ENCODE measurements around the gene SERPINC1.
"Not testable (repeated sequence)": the region's sequence is repeated elsewhere in the genome, so short reads cannot be mapped to it uniquely, and the experiment has no call there.

SERPINC1 gene

DNA sequence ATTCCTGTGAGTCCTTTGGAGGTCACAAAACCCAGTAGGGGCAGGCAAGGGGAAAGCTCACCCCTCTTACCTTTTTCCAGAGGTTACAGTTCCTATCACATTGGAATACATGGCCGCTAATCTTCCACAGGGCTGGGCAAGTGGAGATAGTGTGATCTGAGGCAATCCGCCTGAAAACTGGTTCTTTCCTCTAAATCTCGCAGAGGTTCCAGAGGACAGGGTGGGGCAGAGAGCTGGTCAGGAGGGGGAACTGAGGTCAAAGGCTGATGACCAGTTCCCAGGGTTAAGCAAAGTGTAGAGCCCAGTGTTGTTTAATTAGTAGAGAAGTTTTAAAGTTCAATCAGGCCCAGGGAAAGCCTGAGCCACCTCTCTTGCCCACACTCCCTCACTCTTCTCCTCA is at the start of gene SERPINC1:
Gene SERPINC1, minus strand, starts transcription at position 179 of the 400 bp plus-strand sequence. Its CDS starts 68 bp downstream, at position 111.
- peak; percentile 38 for DNase-seq (ENCODE audit: low spot score)

DNA sequence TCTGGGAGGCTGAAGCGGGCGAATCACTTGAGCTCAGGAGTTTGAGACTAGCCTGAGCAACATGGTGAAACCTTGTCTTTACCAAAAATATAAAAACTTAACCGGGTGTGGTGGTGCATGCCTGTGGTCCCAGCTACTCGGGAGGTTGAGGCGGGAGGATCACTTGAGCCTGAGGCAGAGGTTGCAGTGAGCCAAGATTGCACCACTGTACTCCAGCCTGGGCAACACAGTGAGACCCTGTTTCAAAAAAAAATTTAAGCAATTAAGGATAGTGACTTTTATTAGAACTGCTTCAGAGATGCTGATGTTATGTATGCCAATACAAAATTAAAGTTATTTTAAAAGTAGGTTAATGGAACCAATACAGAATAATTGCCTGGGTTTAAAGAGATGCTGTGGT is 48.8 kb upstream of the SERPINC1 start:
- DNase-seq (ENCODE audit: low spot score): not testable (repeated sequence)

DNA sequence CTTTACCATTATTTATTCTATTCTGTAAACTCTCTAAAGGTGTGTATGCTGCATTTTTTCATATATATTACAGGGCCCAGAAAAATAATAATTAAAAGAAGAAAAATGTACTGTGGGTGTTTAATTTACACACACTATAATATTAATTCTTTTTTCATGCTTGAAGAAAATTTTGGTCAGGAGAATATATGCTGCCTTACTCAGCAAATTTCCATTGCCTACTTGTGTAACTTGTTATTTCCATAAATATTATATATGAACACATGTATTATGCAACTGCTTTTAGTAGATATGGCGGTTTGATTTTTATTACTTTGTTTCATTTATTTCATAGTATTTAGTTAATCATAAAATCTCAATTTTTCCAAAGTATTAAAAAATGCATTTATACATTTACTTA is 46.4 kb upstream of the SERPINC1 start:
- no peak for DNase-seq (ENCODE audit: low spot score)

DNA sequence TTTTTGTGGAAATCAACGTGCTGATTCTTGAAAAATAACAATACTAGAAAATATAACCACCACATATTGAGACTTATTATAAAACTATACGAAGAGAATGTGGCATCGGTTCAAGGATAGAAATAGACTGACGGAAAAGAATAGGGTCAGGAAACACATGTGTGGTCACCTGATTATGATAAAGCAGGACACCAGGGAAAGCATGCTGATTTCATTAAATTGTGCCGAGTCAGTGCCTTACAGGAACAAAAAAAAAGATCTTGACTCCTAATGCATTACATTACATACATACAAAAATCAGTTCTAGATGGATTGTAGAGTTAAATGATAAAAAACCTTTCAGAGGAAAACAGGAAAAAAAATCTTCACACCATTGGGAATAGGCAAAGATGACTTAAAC is 43.5 kb upstream of the SERPINC1 start:
- DNase-seq (ENCODE audit: low spot score): no peak

DNA sequence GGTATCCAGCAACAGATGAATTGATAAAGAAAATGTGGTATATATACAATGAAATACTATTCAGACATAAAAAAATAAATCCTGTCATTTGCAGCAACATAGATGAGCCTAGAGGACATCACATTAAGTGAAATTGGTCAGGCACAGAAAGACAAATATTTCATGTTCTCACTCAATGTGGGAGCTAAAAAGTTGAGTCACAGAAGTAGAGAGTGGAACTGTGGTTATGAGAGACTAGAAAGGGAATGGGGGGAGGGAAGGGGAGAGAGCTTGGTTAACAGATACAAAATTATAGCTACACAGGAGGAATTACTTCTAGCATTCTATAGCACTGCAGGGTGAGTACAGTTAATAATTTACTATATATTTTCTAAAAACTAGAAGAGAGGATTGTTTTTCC is 37.1 kb upstream of the SERPINC1 start:
- DNase-seq (ENCODE audit: low spot score): no peak

DNA sequence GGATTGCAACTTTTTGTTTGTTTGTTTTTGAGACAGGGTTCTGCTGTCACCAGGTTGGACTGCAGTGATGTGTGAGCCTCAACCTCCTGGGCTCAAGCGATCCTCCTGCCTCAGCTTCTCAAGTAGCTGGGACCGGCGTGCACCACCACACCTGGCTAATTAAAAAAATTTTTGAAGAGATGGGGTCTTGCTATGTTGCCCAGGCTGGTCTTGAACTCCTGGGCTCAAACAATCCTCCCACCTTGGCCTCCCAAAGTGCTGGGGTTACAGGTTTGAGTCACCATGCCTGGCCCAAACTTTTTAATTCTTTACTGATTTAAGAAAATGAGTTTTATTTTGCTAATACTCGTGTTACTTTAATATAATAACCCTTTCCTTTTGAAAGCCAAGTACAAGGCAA is 31.5 kb upstream of the SERPINC1 start:
- no peak for DNase-seq (ENCODE audit: low spot score)

DNA sequence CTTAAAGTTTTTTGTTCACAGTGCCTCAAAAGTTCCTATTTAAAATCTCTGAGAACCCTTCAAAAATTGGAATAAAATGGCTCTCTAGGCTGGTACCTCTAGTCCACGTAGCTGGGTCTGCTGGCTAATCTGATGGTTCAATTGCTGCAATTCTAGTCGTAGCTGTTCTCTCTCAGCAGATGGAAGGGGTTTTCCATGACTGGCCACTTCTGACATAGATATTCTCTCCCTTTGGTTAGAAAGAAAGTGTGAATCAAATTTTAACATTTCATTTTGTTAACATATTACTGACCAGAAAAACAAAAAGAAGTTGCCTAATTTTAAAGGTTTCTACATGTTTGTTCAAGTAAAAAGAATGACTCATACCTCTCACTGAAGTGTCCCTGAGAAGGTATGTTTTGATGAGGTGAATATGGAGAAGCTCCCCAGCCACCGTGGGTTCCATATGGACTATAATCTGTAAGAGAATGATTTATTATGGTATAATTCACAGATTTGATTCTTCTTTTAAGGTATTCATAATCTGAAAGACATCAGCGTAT is 29.3 kb upstream of the SERPINC1 start:
- no peak for DNase-seq (ENCODE audit: low spot score)

DNA sequence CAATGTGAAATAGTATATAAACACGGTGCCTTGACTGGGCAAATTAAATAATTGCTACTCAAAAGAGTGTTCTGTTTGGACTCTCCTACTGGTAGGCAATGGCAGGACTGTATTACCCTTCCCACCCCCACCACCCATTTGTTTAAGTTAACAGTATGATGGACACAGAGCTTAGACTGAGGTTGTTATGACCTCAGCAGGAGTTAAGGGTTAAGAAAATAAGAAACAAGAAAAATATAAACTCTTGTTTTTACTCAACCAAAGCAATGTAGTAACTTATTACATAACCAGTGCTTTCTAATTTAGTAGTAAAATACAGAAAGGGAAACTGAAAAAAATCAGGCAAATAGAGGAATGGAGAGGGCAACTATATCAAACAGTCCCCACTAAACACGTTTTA is 19.9 kb upstream of the SERPINC1 start:
- no peak for DNase-seq (ENCODE audit: low spot score)

DNA sequence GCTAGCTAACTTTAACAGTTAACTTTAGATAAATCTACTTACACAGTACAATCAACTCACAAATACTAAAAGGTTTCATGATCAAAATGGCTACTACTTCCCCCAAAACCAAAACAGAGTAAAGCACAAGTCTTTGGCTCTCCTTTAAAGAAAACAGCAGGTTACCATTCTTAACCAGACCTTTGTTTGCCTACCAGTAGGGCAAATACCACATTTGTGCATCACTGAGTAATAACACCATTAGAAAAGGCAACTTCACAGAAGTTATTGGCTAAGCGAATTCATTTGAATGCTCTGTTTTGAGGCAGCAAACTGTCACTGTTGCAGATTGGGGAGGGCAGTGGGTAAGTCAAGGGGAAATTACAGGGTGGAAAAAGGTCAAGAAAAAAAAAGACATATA is 17.3 kb upstream of the SERPINC1 start:
- DNase-seq (ENCODE audit: low spot score): no peak

DNA sequence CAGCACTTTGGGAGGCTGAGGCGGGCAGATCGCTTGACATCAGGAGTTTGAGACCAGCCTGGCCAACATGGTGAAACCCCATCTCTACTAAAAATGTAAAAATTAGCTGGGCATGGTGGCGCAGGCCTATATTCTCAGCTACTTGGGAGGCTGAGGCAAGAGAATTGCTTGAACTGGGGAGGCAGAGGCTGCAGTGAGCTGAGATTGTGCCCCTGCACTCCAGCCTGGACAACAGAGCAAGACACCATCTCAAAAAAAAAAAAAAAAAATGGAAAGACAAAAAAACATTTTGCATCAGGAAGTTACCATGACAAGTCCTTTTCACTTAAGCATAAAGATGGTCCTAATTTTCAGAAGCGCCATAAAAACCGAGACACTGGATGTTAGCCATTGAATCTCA is 13.4 kb upstream of the SERPINC1 start:
- not testable (repeated sequence) for DNase-seq (ENCODE audit: low spot score)

DNA sequence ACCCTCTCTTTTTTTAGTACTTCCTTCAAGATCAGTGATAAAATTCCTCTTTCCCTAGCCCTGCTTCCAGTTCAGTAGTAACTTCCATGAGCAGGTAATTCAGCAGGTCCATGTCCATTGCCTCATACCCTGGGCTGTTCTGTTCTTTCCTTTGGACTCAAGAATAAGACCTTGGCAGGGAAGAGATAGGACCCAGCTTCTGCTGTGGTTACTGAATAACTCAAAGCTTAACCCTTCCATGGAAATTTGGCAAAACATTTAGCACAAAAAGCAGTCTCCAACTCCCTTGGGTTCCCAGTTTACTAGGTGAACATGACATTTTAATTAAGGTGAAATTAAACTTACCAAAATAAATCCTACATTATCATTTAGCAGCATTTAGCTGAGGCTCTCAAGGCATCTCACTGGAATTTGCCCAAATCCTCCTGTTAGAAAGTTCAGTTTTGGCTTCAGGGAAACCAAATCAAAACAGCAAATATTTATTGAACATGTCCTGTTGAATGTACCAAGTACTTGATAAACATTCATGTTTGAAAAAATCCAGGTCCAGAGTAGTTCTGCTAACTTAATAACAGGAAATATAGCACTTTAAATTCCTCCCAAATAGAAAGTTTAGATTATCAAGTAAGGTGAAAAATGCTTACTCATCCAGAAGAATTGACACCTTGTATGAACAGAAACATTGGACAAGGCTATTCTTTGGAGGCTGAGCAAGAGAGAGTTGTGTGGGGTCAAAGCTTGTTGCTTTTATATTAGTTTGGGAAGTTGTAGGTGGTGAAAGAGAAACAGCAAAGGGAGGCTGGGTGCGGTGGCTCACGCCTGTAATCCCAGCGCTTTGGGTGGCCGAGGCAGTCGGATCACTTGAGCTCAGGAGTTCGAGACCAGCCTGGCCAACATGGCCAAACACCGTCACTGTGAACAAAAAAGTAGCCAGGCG is 8.4 kb upstream of the SERPINC1 start:
- no peak for DNase-seq (ENCODE audit: low spot score)

DNA sequence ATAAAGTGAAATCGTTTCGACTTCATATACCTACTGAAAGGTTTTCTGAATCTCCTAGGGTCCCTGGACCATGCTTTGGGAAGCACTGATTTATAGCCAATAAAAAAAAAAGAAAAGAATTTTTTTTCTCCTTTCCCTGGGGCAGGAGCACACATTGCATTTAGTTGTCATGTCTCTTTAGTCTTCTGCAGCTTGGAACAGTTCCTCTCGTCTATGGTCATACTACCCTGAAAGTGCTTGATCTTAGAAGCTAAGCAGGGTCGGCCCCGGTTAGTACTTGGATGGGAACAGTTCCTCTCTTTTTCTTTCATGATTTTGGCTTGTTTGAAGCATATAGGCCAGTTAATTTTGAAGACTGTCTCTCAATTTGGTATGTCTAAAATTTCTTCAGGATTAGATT is 3.7 kb upstream of the SERPINC1 start:
- DNase-seq (ENCODE audit: low spot score): no peak

DNA sequence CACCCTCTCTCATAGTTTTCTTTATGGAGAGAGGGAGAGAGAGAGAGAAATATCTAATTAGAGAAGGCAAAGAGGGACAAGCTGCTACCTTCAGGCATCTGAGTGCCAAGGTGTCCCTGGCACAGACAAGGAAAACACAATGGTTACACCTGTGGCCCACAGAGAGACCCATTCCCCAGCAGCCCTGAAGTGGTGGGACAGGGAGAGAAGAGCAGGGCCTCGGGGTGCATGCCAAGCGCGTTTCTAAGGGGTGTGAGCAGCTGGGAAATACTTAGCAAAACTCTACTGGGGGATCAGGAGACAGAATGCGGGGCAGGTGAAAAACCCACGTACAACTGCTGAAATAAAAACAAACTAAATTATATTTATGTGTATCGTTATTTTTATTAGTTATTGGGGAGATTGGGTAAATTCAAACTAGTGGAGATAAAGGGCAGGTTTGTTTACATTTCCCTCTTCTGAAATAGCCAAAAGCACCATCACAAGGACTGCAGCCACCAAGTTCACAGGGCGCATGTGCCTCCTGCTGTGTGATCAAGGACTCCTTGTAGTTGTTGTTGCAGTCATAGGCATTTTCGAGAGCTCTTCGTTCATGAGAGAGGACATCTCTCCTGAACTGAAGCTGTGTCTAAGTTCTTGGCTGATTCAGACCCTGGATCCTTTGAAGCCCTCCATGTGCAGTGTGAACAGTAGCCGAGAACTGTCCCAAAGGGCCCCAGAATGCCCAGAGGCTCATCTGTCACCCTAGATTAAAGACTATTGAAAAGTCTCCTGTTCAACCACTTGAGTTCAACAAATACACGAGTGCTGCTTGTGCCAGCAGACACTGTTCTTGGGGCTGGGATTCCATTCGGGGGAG is 737 bp upstream of the SERPINC1 start:
- no peak for DNase-seq (ENCODE audit: low spot score)

DNA sequence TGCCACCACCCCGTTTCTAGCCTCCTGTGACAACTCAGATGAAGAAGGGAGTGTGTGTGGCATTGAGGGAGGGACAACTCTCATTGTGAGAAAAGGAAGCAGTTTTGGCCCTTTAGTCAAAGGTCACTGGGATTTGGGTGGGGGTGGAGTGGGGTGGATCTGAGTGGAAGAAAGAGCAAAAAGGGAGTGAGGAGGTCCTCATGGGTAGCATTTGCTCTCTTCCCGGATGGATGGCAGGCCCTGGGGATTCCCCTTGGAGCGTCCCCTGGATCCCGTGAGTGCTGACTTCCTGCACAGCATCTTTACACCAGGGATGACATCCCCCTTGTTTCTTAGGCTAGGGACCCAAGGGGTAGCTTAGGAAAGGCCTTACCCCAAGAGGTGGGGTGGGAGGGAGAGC is 460 bp downstream of the SERPINC1 start:
- no peak for DNase-seq (ENCODE audit: low spot score)

DNA sequence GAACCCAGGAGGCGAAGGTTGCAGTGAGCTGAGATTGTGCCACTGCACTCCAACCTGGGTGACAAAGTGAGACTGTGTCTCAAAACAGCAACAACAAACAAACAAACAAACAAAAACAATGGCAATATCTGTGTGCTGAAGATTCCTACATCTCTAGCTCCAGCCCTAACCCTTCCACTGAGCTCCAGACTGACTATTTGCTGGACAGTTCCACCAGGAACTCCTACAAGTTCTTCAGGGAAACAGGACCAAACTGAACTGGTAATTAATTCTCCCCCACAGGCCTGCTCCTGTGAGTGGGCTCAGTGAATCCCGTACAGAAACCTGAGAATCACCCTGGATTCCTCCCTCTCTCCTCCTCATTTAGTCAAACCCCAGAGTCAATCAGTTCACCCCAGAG is 1.5 kb downstream of the SERPINC1 start:
- DNase-seq (ENCODE audit: low spot score): no peak

DNA sequence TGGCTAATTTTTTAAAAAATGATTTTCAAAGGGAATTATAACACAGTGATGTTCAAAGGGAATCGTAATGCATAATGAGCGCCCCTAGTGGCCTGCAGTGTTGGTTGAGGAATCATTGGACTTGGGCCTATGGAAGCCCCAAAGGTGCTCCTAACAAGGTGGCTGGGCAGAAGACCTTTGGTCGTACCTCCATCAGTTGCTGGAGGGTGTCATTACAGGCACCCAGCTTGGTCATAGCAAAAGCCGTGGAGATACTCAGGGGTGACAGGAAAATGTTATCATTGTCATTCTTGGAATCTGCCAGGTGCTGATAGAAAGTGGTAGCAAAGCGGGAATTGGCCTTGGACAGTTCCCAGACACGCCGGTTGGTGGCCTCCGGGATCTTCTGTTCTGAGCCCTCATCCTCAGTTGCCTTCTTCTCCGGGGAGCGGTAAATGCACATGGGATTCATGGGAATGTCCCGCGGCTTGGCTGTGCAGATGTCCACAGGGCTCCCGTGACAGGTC is 2.7 kb downstream of the SERPINC1 start:
- DNase-seq (ENCODE audit: low spot score): peak; percentile 28

DNA sequence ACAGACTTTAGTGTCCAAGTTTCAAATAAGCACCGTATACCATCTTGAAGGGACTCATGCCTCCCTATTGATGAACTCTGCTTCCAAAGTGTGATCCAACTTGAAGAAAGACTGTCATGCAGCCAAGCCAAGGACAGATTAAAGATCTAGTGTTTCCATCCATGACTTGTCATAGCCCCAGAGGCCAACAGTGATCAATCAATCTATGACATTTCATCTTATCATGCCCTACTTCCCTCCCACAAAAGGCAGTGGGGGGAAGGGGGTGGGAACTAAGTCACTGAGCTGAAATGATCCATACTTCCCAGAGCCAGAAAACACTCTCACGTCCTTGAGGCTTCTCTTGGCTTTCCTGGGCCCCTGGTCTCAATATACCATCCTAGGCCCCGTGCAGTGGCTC is 4.0 kb downstream of the SERPINC1 start:
- no peak for DNase-seq (ENCODE audit: low spot score)

DNA sequence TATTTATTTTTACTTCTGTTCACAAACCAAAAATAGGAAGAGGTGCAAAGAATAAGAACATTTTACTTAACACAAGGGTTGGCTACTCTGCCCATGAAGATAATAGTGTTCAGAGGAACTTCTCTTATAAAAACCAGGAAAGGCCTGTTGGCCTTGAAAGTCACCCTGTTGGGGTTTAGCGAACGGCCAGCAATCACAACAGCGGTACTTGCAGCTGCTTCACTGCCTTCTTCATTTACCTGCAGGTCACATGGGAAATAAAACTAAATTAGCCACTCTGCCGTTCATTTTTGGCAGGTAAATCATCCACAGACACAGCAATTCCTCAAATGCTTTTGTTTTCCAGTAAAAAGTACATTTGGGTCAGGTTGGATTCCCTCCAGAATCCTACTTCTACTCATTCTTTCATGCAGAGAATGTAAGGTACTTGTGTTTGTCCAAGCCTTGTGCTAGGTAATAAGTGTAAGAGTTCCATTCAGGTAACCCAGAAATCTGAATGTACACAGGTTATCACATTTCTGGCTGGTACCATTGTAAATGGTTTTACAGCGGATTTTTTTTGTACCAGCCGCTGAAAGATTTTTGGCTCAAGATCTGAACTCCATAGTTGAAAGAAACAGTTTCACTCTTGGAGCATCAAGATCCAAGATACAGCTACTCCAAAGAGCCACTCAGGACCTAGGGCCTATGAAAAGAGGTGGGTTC is 13.1 kb downstream of the SERPINC1 start:
- no peak for DNase-seq (ENCODE audit: low spot score)

DNA sequence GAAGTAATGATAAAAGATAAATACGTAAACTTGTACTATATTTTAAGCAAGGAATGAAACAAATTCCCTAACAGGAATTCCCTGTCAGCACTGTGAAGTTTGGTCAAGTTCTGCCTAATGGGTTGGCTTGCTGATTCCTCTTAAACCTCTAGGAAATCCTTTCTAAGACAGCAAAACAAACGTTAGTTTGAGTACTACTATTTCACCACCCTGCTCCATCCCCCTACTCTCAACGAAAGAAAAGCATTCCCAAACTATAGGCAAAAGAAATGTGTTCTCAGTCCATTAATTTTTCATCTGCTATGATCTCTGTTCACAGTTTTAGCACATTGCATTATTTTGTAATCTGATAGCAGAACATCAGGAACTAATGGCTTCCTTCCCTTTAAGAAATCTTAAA is 16.1 kb downstream of the SERPINC1 start:
- DNase-seq (ENCODE audit: low spot score): no peak

DNA sequence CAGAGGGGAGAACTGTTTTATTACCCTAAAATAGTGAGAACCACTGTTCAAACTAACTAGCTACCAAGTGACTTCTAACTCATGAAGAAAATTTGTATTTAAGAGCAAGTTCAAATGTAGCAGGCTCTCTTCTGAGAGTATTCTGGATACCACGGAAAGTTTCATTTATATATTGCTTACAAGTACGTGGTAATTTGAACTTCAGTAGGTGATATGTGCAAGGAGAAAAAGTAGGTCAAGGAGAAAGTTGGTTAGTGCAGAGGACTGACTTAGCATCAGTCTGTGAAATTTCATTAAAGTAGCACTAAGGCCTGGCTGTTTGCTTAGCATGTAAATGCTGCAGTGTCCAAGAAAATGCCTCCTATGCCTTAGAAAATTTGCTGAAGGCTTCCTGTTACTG is 16.7 kb downstream of the SERPINC1 start:
- DNase-seq (ENCODE audit: low spot score): no peak

DNA sequence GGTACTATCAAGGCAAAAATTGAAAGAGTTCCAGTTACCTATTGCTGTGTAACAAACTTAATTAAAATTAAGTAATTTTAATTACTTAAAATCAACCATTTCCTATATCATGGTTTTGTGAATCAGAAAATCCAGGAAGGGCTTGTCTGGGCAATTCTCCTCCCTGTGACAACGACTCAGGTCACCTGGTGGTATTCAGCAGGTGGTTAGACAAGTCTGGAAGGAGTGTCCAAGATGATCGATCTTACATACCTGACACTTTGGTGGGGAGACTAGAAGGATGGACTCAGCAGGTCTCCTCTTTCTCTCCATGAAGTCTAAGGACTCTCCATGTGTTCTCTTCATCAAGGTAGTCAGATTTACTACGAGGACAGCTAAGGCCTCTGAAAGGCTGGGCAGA is 22.9 kb downstream of the SERPINC1 start:
- no peak for DNase-seq (ENCODE audit: low spot score)

DNA sequence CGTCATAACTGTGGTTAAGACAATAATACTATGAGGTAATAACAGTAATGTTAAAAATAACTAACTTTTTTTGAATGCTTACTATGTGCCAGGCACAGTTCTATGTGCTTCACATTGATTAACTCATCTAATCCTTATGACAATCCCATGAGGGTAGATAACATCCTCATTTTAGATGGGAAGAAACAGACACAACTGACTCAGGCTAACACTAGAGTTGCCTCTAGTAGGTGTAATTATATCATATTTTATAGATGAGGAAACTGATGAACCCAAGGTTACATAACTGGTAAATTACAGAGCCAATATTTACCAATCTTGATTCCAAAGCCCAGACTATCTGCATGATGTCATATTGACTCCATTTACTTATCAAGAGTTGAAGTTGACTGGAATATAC is 23.5 kb downstream of the SERPINC1 start:
- no peak for DNase-seq (ENCODE audit: low spot score)

Measured in HuH-7.5 (cell line).